GM23248 (cell line): Measurements from ENCODE around the gene GGT6.

Experiments
- EZH2 ChIP-seq: fragments of 200-600 bp; sonication (generic); IDR thresholded peaks from 2 replicates; pipeline ENCODE4 v1.6.1; 2018; ENCODE audit warnings: antibody characterized with exemption, mild to moderate bottlenecking; ENCODE audit not compliant: insufficient read depth, poor library complexity, severe bottlenecking
- EZH2phosphoT487 ChIP-seq: fragments of 200-600 bp; sonication (generic); IDR thresholded peaks from 2 replicates; pipeline ENCODE4 v1.6.1; 2018; ENCODE audit warnings: antibody characterized with exemption, moderate library complexity, mild to moderate bottlenecking, low read depth; ENCODE audit not compliant: insufficient read depth

GRCh38 chr17:4537451-4538235 lies 22.7 kb downstream of the GGT6 start:
- no peak for TF ChIP-seq EZH2phosphoT487
- TF ChIP-seq EZH2 = no peak
